ENCODE data around the gene SERP1.

DNA sequence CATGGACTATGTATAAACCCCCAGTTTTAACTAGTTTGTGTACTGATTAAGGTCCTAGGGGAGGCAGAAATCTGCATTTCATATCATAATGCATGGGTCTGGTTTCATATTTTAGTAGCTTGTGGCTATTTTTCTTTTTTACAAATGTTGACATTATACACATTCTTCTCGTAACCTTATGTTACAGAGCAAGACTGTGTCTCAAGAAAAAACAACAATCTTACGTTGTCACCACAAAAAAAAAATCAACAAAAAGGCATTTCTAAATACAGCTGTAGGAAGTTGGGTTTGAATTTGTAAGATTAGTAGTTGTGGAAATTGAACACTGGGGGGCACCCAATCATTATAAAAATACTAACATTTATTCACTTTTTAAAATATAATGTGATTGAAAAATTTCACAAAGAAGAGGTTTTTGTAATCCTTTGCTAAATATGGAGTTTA is 17.9 kb downstream of the SERP1 start:
- TF ChIP-seq CTCF (IDR thresholded peaks at IDR 0.05), result no peak
- TF ChIP-seq POLR2A (IDR thresholded peaks at IDR 0.05), result no peak

Measured in breast epithelium (tissue), 3 donors.